Right renal cortex interstitium (tissue), 3 donors: Measurements from ENCODE around the gene CBL. TPM values are rescaled to one million over a fixed set of nuclear protein-coding genes. Genes with fewer than 3 reads are reported as not detected.
"Not testable (repeated sequence)": the region's sequence is repeated elsewhere in the genome, so short reads cannot be mapped to it uniquely, and the experiment has no call there.

Source experiments
- DNase-seq, 3 donors: peaks; one replicate each; pipeline ENCODE4 v3.0.0-alpha.2; 2013; ENCODE audit warnings: low read depth in 3 of 3, low spot score in 2 of 3
- polyA plus RNA-seq, 3 donors: library from polyadenylated mRNA; unstranded; fragments of 120-200 nt; gene quantifications; one replicate each; pipeline ENCODE4 v1.2.1, GENCODE V29; 2013; ENCODE audit not compliant: insufficient read length in 3 of 3

The CBL gene
- polyA plus RNA-seq, 3 donors, result 19.5 to 19.8 (median 19.7) TPM

DNA sequence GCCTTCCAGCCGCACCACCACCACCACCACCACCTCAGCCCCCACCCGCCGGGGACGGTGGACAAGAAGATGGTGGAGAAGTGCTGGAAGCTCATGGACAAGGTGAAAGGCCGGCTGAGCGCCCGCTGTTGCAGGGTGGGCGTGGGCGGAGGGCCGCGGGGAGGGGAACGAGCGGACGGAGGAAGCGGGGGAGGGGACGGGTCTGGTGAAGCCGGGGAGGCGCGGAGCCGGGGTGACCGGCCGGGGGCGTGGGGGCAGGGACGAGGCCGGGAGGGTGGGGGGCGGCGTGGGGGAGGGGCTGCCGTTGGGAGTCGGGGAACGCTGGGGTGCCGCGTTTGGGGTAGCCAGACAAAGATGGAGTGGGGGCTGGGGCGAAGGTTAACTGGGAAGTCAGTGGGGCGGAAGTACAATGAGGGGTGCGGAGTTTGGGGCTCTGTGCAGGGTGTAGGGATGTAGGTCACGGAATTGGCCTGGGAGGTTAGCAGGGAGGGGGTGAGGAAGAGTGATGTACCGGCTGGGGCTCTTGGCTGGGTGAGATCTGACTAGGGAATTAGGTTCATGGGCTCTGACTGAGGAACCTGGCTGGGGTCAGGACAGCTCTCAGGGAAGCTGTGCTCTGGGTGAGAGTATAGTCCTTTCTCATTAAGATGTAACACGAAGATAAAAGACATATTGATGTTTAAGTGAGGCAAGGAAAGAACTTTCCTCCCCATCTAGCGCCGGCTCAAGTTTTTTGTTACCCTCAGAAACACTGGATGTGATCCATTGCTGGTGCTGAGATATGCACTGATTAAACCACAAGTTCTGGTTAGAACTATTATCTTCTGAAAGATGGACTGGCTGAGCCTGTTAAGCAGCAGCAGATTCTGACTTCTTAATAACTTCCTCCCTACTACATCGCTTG lies 624 bp downstream of the CBL start:
- no peak for DNase-seq

- DNase-seq, result no peak
Measured at GRCh38 chr11:119207415-119207960, 1.3 kb downstream of the CBL start.

DNA sequence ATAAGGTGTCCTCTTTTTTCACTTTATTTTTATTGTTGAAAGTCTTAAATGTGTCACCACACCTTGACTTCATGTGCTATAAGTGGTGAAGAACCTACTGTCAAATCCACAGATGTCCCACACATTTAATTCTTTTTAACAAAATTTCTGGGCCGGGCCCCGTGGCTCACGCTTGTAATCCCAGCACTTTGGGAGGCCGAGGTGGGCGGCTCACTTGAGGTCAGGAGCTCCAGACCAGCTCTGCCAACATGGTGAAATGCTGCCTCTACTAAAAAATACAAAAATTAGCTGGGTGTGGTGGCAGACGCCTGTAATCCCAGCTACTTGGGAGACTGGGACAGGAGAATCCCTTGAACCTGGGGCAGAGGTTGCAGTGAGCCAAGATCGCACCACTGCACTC lies 3.0 kb downstream of the CBL start:
- DNase-seq, result no peak

- no peak for DNase-seq
Measured at GRCh38 chr11:119210050-119210449, 3.9 kb downstream of the CBL start.

GRCh38 chr11:119218141-119218878 lies 12.2 kb downstream of the CBL start:
- DNase-seq, result no peak

GRCh38 chr11:119222308-119222707 lies 16.2 kb downstream of the CBL start:
- DNase-seq, result no peak

DNA sequence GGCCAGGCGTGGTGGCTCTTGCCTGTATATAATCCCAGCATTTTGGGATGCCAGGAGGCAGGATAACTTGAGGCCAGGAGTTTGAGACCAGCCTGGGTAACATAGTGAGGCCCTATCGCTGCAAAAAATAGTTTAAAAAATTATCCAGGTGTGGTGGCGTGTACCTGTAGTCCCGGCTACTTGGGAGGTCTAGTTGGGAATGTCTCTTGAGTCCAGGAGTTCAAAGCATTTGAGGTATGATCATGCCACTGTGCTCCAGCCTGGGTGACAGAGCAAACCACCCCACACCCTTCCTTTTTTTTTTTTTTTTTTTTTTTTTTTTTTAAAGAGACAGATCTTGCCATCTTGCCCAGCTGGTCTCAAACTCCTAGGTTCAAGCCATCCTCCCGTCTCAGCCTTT lies 16.8 kb downstream of the CBL start:
- no peak for DNase-seq

DNA sequence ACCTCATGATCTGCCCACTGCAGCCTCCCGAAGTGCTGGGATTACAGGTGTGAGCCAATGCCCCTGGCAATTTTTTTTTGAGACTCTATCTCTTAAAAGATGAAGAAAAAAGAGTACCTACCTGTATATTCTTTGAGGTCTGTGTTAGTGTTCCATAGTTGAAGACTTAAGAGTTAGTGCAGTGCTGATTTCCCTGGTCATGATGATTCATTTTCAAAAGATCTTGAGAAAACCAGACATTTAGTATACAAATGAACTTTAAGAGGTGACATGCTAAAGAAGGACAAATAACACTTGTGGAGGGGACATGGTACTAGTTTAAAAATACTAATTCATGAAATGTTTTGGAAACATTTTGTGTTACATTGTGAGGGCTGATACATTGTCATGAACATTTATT lies 17.7 kb downstream of the CBL start:
- DNase-seq, result no peak

- not testable (repeated sequence) for DNase-seq
Measured at GRCh38 chr11:119228535-119229287, 22.6 kb downstream of the CBL start.

DNA sequence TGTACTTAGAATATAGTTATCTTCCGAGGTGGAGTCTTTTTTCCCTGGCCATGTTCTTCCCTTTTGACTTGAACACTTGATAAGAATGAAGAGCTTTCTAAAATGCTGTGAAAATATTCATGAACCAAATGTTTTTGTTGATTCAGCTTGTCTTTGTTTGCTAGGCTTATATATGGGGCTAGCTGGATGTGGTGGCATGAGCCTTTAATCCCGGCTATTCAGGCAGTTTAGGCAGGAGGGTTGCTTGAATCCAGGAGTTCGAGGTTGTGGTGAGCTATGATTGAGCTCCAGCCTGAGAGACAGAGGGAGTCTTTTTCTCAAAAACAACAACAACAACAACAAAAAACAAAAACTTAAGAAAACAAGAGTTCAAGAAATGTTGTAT lies 23.1 kb downstream of the CBL start:
- DNase-seq, result no peak

GRCh38 chr11:119229741-119230140 lies 23.6 kb downstream of the CBL start:
- DNase-seq, result no peak

DNA sequence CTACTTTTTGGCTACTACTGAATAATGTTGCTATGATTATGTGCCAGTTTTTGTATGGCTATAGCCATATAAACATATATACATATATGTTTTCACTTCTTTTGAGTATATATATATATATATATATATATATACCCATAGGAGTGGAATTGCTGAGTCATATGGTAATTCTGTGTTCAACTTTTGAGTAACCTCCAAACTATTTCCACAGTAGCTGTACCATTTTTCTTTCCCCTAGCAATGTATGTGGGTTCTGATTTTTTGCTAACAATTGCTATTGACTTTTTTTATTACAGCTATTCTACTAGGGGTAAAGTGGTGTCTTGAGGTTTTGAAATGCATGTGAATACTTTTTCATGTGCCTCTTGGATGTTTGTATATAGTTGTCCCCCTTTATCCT lies 30.4 kb downstream of the CBL start:
- no peak for DNase-seq

DNA sequence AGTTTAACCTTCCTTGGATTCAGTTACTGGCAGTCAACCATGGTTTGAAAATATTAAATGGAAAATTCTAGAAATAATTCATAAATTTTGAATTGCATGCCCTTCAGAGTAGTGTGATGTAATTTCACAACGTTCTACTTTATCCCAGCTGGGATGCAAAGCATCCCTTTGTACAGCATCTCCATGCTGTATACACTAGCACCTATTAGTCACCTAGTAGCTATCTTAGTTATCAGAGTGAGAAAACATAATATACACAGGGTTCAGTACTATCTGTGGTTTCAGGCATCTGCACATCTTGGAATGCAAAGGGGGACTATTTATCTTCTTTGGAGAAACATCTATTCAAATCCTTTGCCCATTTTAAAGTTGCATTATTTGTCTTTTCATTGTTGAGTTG lies 30.8 kb downstream of the CBL start:
- no peak for DNase-seq

GRCh38 chr11:119237515-119237914 lies 31.4 kb downstream of the CBL start:
- no peak for DNase-seq

DNA sequence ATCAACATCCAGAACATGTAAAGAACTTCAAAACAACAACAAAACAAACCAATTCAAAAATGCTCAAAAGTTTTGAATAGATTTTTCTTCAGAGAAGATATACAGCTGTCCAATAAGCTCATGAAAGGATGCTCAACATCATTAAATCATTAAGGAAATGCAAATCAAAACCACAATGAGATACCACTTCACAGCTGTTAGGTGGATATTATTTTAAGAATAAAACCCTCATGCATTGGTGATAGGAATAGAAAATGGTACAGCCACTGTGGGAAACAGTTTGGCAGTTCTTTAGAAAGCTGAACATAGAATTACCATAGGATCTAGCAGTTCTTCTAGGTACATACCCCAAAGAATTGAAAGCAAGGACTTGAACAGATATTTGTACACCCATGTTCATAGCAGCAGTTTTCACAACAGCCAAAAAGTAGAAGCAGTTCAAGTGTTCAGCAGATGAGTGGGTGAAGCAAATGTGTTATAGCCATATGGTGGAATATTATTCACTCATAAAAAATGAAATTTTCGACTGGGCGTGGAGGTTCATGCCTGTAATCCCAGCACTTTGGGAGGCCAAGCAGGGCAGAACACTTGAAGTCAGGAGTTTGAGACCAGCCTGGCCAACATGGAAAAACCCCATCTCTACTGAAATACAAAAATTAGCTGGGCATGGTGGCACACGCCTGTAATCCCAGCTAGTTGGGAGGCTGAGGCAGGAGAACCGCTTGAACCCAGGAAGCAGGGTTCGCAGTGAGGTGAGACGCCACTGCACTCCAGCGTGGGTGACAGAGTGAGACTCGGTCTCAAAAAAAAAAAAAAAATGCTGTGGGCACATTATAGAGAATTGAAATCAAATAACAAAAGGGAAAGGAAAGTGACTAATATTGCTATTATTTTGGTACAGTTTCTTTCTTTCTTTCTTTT lies 42.9 kb downstream of the CBL start:
- no peak for DNase-seq

DNA sequence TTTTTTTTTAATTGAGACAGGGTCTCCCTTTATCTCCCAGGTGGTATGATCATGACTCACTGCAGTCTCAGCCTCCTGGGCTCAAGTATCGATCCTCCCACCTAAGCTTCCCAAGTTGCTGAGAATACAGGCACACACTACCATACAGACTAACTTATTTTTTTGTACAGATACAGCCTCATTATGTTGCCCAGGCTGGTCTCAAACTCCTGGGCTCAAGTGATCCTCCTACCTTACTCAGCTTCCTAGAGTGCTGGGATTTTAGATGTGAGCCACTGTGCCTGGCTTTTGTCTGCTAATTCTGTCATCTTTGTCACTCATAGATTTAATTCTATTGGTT lies 43.5 kb downstream of the CBL start:
- DNase-seq, result no peak

DNA sequence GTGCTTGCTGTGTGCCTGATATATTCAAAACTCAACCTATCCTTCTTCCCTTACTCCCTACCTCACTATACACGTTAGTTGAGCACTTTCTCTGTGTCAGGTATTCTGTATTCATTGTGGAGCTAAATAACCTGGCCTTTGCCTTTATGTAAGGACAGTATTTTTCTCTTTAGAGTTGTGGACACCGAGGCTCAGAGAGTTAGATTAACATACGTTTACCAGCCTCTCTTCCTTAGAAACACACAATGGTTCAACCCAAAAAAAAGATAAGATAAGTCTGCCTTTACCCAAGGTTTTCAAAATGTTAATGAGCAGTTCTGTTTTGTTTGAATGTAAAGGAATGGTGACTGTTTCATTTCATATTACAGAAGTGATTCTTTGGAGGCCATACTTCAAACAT lies 45.0 kb downstream of the CBL start:
- no peak for DNase-seq

GRCh38 chr11:119254239-119254638 lies 48.1 kb downstream of the CBL start:
- no peak for DNase-seq

DNA sequence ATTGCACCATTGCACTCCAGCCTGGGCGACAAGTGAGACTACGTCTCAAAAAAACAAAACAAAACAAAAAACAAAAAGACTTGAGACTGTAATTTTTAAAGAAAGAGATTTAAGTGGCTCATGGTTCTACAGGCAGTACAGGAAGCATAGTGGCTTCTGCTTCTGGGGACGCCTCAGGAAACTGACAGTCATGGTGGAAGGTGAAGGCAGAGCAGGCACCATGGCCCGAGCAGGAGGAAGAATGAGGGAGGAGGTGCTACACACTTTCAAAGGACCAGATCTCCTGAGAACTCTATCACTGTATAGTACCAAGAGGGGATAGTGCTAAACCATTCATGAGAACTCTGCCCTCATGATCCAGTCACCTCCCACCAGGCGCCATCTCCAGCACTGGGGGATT lies 52.0 kb downstream of the CBL start:
- no peak for DNase-seq

DNA sequence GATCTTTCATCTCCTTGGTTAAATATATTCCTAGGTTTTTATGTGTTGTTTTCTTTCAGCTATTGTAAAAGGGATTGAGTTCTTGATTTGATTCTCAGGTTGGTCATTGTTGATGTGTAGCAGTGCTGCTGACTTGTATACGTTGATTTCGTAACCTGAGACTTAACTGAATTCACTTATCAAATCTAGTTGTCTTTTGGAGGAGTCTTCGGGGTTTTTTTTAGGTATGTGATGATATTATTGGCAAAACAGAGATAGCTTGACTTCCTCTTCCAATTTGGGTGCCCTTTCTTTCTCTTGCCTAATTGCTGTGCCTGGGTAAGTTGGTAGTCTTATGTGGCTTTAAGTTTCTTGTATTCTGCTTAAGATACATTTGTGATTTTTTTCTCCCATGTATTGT lies 52.8 kb downstream of the CBL start:
- DNase-seq, result no peak
